Endothelial cell of umbilical vein (primary cell): ENCODE results near the gene MAP3K4.

Experiments used
- CTCF ChIP-seq, 2 donors: IDR thresholded peaks; 1 replicate in 1 of 2; 2 replicates in 1 of 2; pipeline ENCODE4 v1.5.1; 2011; ENCODE audit warnings: low read length in 2 of 2, mild to moderate bottlenecking in 2 of 2, moderate library complexity in 2 of 2, control low read depth in 1 of 2, inconsistent platforms in 1 of 2, low read depth in 1 of 2; ENCODE audit not compliant: insufficient read depth in 1 of 2; ENCODE audit errors: extremely low read depth in 1 of 2
- EZH2 ChIP-seq: IDR thresholded peaks from 2 replicates; pipeline ENCODE4 v1.6.1; 2012; ENCODE audit warnings: borderline replicate concordance, low read depth, mild to moderate bottlenecking, moderate library complexity, low read length, inconsistent platforms; ENCODE audit not compliant: severe bottlenecking
- GATA2 ChIP-seq: IDR thresholded peaks from 2 replicates; pipeline ENCODE4 v1.7.0; 2011; ENCODE audit warnings: low read depth, mild to moderate bottlenecking, moderate library complexity, mixed read lengths, low read length; ENCODE audit not compliant: insufficient read length, insufficient read depth
- POLR2A ChIP-seq: IDR thresholded peaks from 2 replicates; pipeline ENCODE4 v1.6.1; 2012; ENCODE audit warnings: low read depth, mild to moderate bottlenecking, control low read depth, low read length

- TF ChIP-seq GATA2 (no peak), CTCF (IDR thresholded peaks at IDR 0.05; ENCODE audit: extremely low read depth in 1 of 2, insufficient read depth in 1 of 2, low read depth in 1 of 2, low read length in 2 of 2) (no peak), POLR2A (no peak), EZH2 (no peak)
These were observed 7.9 kb downstream of the MAP3K4 start for GRCh38 chr6:160999516-160999915.
